BJ (cell line): Measurements from ENCODE around the gene TMED1. TPM values are rescaled to one million over a fixed set of nuclear protein-coding genes. Genes with fewer than 3 reads are reported as not detected.
A peak's percentile ranks its signal among the peaks of the same experiment; 100 is the strongest.

ENCODE experiments used
- CTCF ChIA-PET: fragments of 350-600 bp; formaldehyde crosslinking; extraction: SDS; loops from one replicate; lab custom pipeline; 2021; ENCODE audit warnings: antibody characterized with exemption, inconsistent platforms; lab: Yijun Ruan, JAX
- POLR2A ChIA-PET: fragments of 300-600 bp; sonication (Branson Sonifier 250); formaldehyde crosslinking; extraction: SDS; loops from one replicate; lab custom pipeline; 2021; ENCODE audit warnings: antibody characterized with exemption; lab: Charles Lee
- DNase-seq: peaks from one replicate; pipeline ENCODE4 v3.0.0-alpha.2; 2011; ENCODE audit warnings: low read depth
- H3K27me3 ChIP-seq: 2 replicates; pipeline ENCODE4 v1.6.0; 2011; ENCODE audit warnings: low read length; ENCODE audit not compliant: control insufficient read depth, insufficient read depth
- H3K36me3 ChIP-seq: 2 replicates; pipeline ENCODE4 v1.5.1; 2011; ENCODE audit warnings: low read length; ENCODE audit not compliant: control insufficient read depth, insufficient read depth
- H3K4me3 ChIP-seq: 2 replicates; pipeline ENCODE4 v1.5.1; 2011; ENCODE audit warnings: low read depth, mild to moderate bottlenecking, control low read depth, low read length
- CTCF ChIP-seq: IDR thresholded peaks from 2 replicates; pipeline ENCODE4 v1.5.1; 2011; ENCODE audit warnings: low read depth, mild to moderate bottlenecking, control low read depth, inconsistent platforms, low read length, moderate library complexity; ENCODE audit not compliant: insufficient read depth
- polyA plus RNA-seq: library from polyadenylated mRNA; depleted of rRNA; stranded (reverse); fragments of >200 nt; gene quantifications from 2 replicates; pipeline ENCODE4 v1.2.3, GENCODE V29; 2011

Gene TMED1
- polyA plus RNA-seq, 1 experiment: 85.3 TPM

- CTCF ChIA-PET: interaction anchor here (1.1 to 10.5 kb wide), 4 partner anchors 14 to 152 kb away, joined by 3 to 121 read pairs (median 6); partner anchors contain the start of genes DNM2 and TMED1
Observed at GRCh38 chr19:10868872-10869547, 33.0 kb upstream of the TMED1 start.

GRCh38 chr19:10866495-10866894, 30.5 kb upstream of the TMED1 start:
- POLR2A ChIA-PET: no interaction called here
- DNase-seq: no peak
- Histone ChIP-seq H3K27me3 (no peaks in the 10 kb centered on the region), H3K36me3 (no peaks in the 10 kb centered on the region), H3K4me3 (no peak overlapping the region)
- TF ChIP-seq CTCF: no peak
- CTCF ChIA-PET: interaction anchor here (0.6 to 10.5 kb wide), 4 partner anchors 12 to 315 kb away, joined by 5 to 121 read pairs (median 42); partner anchors contain the start of gene DNM2

More at GRCh38 chr19:10868872-10869547, 33.0 kb upstream of the TMED1 start:
- TF ChIP-seq CTCF: no peak
- no peak overlapping the region for H3K4me3 ChIP-seq
- no peaks in the 10 kb centered on the region for H3K27me3 ChIP-seq
- POLR2A ChIA-PET: no interaction called here
- DNase-seq: no peak
- no peaks in the 10 kb centered on the region for H3K36me3 ChIP-seq

GRCh38 chr19:10864538-10864899, 28.5 kb upstream of the TMED1 start:
- Histone ChIP-seq H3K4me3 (no peak overlapping the region), H3K36me3 (no peaks in the 10 kb centered on the region), H3K27me3 (no peaks in the 10 kb centered on the region)
- peak; percentile 96 for TF ChIP-seq CTCF
- ChIA-PET POLR2A (interaction anchor here (0.5 kb wide), 1 partner anchor 246 kb away, joined by 8 read pairs; no protein-coding TSS in a partner anchor), CTCF (interaction anchor here (0.6 to 10.5 kb wide), 36 partner anchors 8 to 312 kb away, joined by 3 to 121 read pairs (median 5); partner anchors contain the start of genes C19orf38, DNM2, QTRT1 and TMED1)
- no peak for DNase-seq

DNA sequence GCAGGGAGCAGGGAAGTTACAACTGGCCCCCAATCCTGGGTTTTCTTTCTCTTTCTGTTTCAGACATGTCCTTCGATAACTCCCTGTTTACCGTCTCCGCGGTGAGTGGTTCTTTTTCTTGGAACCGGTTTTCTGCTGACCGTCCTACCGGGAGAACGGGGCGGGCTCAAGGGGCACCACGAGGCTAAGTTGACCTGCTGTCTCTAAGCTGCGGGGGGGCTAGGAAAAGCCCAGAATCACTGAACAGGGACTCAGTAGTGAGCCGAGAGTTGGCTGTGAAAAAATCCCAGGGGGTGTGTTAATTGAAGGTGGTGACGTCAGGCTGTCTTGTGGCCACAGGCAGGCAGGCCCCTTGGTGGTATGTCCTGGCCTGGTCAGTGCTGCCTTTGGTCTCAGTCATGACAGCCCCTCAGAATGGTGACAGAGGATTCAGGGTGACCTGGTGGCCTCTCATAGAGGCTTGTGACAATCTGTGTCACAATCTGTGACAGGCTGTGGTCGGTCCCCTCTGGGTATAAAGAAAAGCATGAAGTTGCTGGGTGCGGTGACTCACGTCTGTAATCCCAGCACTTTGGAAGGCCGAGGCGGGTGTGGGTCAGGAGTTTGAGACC, 27.2 kb upstream of the TMED1 start:
- Histone ChIP-seq H3K27me3 (no peaks in the 10 kb centered on the region), H3K4me3 (no peak overlapping the region), H3K36me3 (no peaks in the 10 kb centered on the region)
- no peak for DNase-seq
- ChIA-PET POLR2A (no interaction called here), CTCF (interaction anchor here (1.2 to 10.5 kb wide), 15 partner anchors 8 to 164 kb away, joined by 3 to 121 read pairs (median 8); partner anchors contain the start of genes DNM2 and TMED1)
- no peak for TF ChIP-seq CTCF

DNA sequence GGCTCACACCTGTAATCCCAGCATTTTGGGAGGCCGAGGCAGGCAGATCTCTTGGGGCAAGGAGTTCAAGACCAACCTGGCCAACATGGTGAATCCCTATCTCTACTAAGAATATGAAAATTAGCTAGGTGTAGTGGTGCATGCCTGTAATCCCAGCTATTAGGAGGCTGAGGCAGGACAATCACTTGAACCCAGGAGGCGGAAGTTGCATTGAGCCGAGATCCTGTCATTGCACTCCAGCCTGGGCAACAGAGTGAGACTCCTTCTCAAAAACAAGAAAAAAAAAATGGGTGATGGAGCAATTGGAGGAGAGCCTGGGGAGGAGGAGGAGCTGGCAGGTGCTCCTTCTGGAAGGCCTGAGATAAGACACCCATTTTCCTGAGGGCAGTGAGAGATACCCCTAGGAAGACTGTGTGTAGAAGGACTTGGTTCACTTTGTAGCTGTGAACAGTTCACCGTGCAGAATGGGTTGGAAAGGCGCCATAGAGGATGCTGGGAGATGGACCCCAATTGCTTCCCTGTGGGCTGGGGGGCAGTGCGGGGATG, 26.6 kb upstream of the TMED1 start:
- no peak for DNase-seq
- Histone ChIP-seq H3K36me3 (no peaks in the 10 kb centered on the region), H3K27me3 (no peaks in the 10 kb centered on the region), H3K4me3 (no peak overlapping the region)
- POLR2A ChIA-PET: no interaction called here
- CTCF ChIA-PET: interaction anchor here (1.3 to 10.5 kb wide), 5 partner anchors 10 to 146 kb away, joined by 4 to 121 read pairs (median 21); partner anchors contain the start of genes DNM2 and TMED1
- TF ChIP-seq CTCF: no peak
